Mucosa of gallbladder (tissue), 1 donor: Measurements from ENCODE around the gene TXLNA. TPM values are rescaled to one million over a fixed set of nuclear protein-coding genes. Genes with fewer than 3 reads are reported as not detected.
"Not testable (repeated sequence)": the region's sequence is repeated elsewhere in the genome, so short reads cannot be mapped to it uniquely, and the experiment has no call there.

Source experiments
- DNase-seq: peaks from one replicate; pipeline ENCODE4 v3.0.0-alpha.2; 2020; ENCODE audit warnings: low spot score
- total RNA-seq: library from RNA; stranded (reverse); gene quantifications from one replicate; pipeline ENCODE4 v1.2.1, GENCODE V29; 2021
- donor health status: DM: no; HTN: no; CAD: no.

TXLNA gene
- 62.1 TPM for total RNA-seq

- DNase-seq: peak; percentile 92
Measured at GRCh38 chr1:32179443-32180185, at the start of gene TXLNA. Gene TXLNA, plus strand, starts transcription at chr1:32179675. Its CDS starts 671 bp downstream, at chr1:32180346.

DNA sequence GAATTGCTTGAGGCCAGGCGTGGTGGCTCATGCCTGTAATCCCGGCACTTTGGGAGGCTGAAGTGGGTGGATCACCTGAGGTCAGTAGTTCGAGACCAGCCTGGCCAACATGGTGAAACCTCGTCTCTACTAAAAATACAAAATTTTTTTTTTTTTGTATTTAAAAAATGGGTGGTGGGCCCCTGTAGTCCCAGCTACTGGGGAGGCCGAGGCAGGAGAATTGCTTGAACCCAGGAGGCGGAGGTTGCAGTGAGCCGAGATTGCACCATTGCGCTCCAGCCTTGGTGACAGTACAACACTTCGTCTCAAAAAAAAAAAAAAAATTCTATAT is 45.6 kb upstream of the TXLNA start:
- not testable (repeated sequence) for DNase-seq

GRCh38 chr1:32137111-32137510 is 42.4 kb upstream of the TXLNA start:
- no peak for DNase-seq

DNA sequence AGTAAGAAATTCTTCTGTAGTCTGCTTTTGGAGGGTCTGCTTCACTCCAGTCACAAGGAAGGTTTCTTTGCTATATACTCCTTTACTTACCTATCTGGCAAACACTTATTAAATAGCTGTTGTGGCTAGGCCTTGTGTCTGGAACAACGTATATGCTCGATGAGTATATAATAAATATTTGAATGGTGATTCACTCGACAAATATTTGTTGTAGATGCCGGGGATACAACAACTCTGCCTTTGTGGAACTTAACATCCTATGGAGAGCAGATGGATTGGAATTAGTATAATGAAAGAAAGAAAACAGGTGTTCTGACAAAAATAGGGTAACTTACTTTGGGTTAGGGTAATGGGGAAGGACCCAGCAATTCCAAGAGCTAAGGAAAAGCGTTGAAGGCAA is 40.5 kb upstream of the TXLNA start:
- DNase-seq: no peak

DNA sequence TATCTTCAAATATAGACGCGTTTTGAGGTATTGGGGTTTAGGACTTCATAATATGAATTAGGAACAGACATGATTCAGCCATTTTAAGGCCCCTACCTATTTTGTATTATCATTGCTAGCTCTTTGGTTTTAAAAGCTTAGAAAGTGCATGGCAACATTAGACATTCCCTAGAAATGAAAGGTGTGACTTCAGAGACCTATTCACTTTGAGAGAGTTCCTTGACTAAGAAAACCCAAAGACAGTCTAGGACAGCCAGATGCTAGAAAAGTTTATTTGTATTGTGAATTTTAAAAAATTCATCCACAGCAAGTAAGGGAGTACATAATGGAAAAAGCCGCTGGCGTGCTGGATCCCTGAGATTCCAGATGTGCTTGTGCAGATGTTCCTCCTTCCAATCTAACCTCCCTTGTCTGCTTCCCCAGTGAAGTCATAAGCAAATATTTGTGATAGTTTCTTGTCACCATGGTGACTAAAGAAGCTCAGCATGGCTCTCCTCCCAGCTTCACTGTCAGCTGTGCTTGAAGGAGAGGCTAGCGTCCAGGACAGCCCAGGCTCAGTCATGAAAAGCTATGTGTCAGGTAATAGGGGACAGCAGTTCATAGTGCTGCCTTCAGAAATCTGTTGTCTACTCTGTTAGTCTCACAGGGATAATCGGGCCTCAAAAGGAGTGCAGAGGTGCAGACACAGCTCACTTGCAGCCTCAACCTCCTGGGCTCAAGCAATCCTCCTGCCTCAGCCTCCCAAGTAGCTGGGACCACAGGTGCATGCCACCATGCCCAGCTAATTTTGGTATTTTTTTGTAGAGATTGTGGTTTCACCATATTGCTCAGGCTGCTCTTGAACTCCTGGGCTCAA is 36.8 kb upstream of the TXLNA start:
- DNase-seq: peak; percentile 27

- DNase-seq: not testable (repeated sequence)
Measured at GRCh38 chr1:32143302-32143695, 36.2 kb upstream of the TXLNA start.

GRCh38 chr1:32144033-32144432 is 35.4 kb upstream of the TXLNA start:
- no peak for DNase-seq

- DNase-seq: not testable (repeated sequence)
Measured at GRCh38 chr1:32147799-32148198, 31.7 kb upstream of the TXLNA start.

GRCh38 chr1:32150847-32151246 is 28.6 kb upstream of the TXLNA start:
- DNase-seq: no peak

DNA sequence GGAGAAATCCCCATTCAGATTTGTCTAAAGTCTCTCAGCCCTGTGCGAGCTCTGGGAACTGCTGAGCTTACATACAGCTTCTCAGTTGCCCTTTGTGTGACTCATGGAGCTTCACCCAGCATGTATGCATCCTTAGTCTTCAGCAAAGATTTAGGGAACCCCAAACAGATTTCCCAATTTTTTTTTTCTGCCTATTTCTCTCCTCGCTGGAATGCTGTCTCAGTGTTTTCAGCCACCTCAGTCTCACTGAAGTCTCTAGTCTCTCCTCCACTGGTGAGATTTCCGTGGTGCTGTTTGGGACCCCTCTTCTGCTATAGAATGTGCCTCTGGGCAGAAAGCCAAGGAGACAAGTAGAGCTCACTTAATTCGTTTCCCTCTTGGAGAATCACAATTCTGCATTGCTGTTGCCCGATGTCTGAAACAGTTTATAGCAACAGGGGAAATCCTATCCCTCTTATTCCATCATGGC is 28.1 kb upstream of the TXLNA start:
- no peak for DNase-seq

DNA sequence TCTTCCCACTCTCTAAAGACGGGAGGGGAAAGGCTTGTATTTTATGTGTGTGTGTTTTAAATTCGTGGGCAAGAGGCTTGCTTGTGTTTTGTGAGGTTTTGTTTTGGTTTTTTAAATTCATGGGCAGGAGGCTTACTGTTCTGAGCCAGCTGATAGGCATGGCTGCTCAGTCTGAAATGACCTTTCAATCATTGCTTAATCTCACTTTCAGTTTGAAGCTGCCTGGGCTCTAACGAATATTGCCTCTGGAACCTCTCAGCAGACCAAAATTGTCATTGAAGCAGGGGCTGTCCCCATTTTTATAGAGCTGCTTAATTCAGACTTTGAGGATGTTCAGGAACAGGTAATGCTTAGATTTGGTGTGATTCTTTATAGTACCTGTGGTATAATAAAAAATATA is 20.3 kb upstream of the TXLNA start:
- DNase-seq: no peak

GRCh38 chr1:32163405-32163804 is 16.1 kb upstream of the TXLNA start:
- no peak for DNase-seq

DNA sequence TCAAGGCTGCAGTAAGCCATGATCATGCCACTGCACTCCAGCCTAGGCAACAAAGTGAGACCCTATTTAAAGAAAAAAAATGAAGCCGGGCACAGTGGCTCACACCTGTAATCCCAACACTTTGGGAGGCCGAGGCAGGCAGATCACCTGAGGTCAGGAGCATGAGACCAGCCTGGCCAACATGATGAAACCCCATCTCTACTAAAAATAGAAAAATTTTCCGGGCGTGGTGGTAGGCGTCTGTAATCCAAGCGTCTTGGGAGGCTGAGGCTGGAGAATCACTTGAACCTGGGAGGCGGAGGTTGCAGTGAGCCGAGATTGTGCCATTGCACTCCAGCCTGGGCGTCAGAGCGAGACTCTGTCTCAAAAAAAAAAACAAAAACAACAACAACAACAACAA is 13.8 kb upstream of the TXLNA start:
- not testable (repeated sequence) for DNase-seq

GRCh38 chr1:32170991-32171390 is 8.5 kb upstream of the TXLNA start:
- no peak for DNase-seq

DNA sequence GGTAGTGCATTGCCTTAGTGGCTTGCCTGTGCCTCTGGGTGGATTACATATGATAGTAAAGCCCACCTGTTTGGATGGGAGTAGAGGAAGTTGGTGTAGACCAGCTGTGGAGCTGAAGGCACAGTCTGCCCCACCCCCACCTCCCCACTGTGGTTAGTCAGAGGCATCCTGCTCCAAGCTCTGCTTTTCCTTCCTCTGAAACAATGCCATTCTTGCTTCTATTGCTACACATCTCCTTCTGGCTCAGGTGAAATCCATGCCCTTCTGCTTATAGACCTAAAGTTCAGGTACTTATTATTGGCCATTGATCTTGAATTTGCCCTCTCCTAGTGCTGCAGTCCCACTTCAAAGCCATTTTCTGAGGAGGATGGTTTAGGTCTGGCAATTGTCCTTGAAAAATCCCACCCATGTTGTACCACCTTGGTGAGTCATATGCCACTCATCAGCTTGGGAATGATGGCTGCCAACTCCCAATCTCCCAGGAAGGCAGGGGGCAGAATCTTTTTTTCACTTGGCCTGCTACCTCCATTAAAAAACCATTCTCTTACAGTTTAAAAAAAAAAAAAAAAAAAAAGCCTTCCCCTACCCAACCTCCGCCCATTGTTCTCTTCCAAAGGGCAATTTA is 6.7 kb upstream of the TXLNA start:
- no peak for DNase-seq

GRCh38 chr1:32178380-32179192 is 889 bp upstream of the TXLNA start:
- no peak for DNase-seq

DNA sequence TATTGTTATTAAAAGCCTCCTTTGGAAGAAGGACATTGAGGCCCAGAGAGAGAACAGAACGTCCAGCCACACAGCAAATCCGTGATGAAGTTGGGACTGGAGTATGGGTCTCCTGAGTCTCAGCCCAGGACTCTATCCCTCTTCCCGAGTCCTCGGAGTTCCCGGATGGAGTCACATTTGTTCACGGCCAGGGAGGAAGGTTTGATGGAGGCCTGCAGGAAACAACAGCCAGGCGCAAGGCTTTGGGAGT is 357 bp upstream of the TXLNA start:
- DNase-seq: no peak

GRCh38 chr1:32180186-32181060 is 948 bp downstream of the TXLNA start:
- DNase-seq: no peak

DNA sequence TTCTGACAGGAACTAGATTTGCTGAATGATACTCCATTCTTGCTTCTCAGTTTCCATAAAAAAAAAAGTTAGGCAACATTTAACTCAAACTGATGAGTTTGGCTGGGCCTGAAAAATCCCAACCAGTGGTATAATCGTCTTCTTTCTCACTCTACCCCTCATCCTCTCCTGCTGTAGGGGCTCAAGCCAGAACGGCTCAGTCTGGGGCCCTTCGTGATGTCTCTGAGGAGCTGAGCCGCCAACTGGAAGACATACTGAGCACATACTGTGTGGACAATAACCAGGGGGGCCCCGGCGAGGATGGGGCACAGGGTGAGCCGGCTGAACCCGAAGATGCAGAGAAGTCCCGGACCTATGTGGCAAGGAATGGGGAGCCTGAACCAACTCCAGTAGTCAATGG is 1.6 kb downstream of the TXLNA start:
- DNase-seq: no peak

DNA sequence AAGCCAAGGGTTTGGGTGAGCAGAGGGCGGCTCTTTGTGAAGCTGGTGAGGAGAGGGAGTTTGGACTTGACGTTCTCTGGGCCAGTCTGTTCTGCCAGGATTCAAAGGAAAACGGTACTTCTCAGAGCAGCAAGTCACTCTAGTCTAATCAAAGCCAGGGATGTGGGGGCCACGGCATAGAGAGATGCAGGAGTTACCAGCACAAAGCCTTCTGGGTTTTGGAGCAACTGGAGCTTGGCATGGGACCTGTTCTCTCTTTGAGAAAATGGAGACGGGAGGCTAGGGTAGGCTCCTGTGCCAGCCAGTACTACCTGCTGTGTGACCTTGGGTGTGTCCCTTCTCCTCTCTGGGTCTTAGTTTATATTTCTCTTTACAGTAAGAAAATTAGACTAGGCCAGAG is 2.1 kb downstream of the TXLNA start:
- no peak for DNase-seq

DNA sequence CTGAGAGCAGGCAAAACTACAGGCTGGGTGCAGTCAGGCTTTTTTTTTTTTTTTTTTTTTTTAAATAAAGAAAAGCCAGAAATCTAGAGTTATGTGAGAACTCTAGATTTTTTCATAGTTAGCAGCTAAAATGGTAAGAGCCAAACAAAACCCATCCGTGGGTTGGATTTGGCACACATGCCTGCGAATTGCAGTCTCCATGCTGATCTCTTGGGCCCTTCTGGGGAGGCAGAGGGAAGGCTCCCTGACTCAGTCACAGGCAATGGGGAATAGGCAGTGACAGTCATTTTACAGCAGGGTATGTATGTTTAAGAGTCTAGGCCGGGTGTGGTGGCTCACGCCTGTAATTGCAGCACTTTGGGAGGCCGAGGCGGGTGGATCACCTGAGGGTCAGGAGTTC is 2.6 kb downstream of the TXLNA start:
- DNase-seq: no peak
